HepG2 (cell line): ENCODE results near the gene ZNF416. TPM values are rescaled to one million over a fixed set of nuclear protein-coding genes. Genes with fewer than 3 reads are reported as not detected.
A peak's percentile ranks its signal among the peaks of the same experiment; 100 is the strongest.

Experiments
- EED ChIP-seq: sonication (generic); formaldehyde crosslinking; IDR thresholded peaks from 2 replicates; pipeline ENCODE4 v1.5.0; 2020; ENCODE audit warnings: mild to moderate bottlenecking, missing genetic modification reagents
- HDAC2 ChIP-seq: sonication (generic); formaldehyde crosslinking; IDR thresholded peaks from 2 replicates; pipeline ENCODE4 v1.4.0; 2020; ENCODE audit warnings: missing genetic modification reagents
- IRX3 ChIP-seq: sonication (generic); formaldehyde crosslinking; IDR thresholded peaks from 2 replicates; pipeline ENCODE4 v1.8.1; 2023; ENCODE audit warnings: mild to moderate bottlenecking, low read depth, missing genetic modification reagents, borderline replicate concordance
- NBN ChIP-seq: fragments of 450-650 bp; conservative IDR thresholded peaks from 2 replicates; pipeline ENCODE4 v1.6.1; 2017
- PRMT3 ChIP-seq: sonication (generic); formaldehyde crosslinking; IDR thresholded peaks from 2 replicates; pipeline ENCODE4 v1.8.1; 2022; ENCODE audit warnings: low read depth, mild to moderate bottlenecking, moderate library complexity, missing genetic modification reagents, borderline replicate concordance
- RFX1 ChIP-seq: fragments of 450-650 bp; IDR thresholded peaks from 2 replicates; pipeline ENCODE4 v1.6.1; 2017
- RXRA ChIP-seq: sonication (generic); formaldehyde crosslinking; IDR thresholded peaks from 2 replicates; pipeline ENCODE4 v1.5.1; 2020; ENCODE audit warnings: missing genetic modification reagents
- ZNF670 ChIP-seq: sonication (generic); formaldehyde crosslinking; IDR thresholded peaks from 2 replicates; pipeline ENCODE4 v1.8.0; 2022; ENCODE audit warnings: mild to moderate bottlenecking, missing genetic modification reagents, borderline replicate concordance
- ZNF790 ChIP-seq: sonication (generic); formaldehyde crosslinking; IDR thresholded peaks from 2 replicates; pipeline ENCODE4 v1.8.0; 2022; ENCODE audit warnings: missing genetic modification reagents, mild to moderate bottlenecking, borderline replicate concordance
- polyA plus RNA-seq, 8 experiments: library from polyadenylated mRNA; depleted of rRNA in 3 of 8; stranded (reverse) in 7 of 8; unstranded in 1 of 8; fragments of >200 nt; fragmentation: Illumina TruSeq in 4 of 8; extraction: Trizol in 4 of 8; gene quantifications; 2 replicates each; pipeline versions ENCODE4 v1.2.1 to v1.2.3, GENCODE V29; 2011 to 2016; ENCODE audit warnings: low read depth in 4 of 8, missing spikeins in 1 of 8, mixed read lengths in 1 of 8; ENCODE audit not compliant: insufficient read depth in 1 of 8
- total RNA-seq, 5 experiments: library from RNA; depleted of rRNA; stranded (reverse); fragments of >200 nt; fragmentation: Illumina TruSeq; extraction: Trizol; gene quantifications; 2 replicates each; pipeline ENCODE4 v1.2.3, GENCODE V29; 2016; ENCODE audit warnings: low read depth in 1 of 5
- TF ChIP-seq, protein P1 (sequence below): sonication (generic); formaldehyde crosslinking; IDR thresholded peaks from 2 replicates; pipeline ENCODE4 v1.4.0; 2020; ENCODE audit warnings: mild to moderate bottlenecking, missing genetic modification reagents
- TF ChIP-seq, protein P2 (sequence below): sonication (generic); formaldehyde crosslinking; IDR thresholded peaks from 2 replicates; pipeline ENCODE4 v1.8.0; 2022; ENCODE audit warnings: mild to moderate bottlenecking, missing genetic modification reagents
- TF ChIP-seq, protein P3 (sequence below): sonication (generic); formaldehyde crosslinking; IDR thresholded peaks from 2 replicates; pipeline ENCODE4 v1.5.0; 2020; ENCODE audit warnings: mild to moderate bottlenecking, missing genetic modification reagents, moderate library complexity
- TF ChIP-seq, protein P4 (sequence below): sonication (generic); formaldehyde crosslinking; IDR thresholded peaks from 2 replicates; pipeline ENCODE4 v1.5.1; 2020; ENCODE audit warnings: missing genetic modification reagents, mild to moderate bottlenecking, borderline replicate concordance
- TF ChIP-seq, protein P5 (sequence below): IDR thresholded peaks from 2 replicates; pipeline ENCODE4 v1.6.1; 2016; ENCODE audit warnings: missing biosample characterization, missing genetic modification reagents, low read depth

Gene ZNF416
- total and polyA plus RNA-seq, 2 of the 13 experiments (the other 11 are each of a cell fraction or from before 2014, with no cell fraction given): 1.5 to 5.3 TPM

DNA sequence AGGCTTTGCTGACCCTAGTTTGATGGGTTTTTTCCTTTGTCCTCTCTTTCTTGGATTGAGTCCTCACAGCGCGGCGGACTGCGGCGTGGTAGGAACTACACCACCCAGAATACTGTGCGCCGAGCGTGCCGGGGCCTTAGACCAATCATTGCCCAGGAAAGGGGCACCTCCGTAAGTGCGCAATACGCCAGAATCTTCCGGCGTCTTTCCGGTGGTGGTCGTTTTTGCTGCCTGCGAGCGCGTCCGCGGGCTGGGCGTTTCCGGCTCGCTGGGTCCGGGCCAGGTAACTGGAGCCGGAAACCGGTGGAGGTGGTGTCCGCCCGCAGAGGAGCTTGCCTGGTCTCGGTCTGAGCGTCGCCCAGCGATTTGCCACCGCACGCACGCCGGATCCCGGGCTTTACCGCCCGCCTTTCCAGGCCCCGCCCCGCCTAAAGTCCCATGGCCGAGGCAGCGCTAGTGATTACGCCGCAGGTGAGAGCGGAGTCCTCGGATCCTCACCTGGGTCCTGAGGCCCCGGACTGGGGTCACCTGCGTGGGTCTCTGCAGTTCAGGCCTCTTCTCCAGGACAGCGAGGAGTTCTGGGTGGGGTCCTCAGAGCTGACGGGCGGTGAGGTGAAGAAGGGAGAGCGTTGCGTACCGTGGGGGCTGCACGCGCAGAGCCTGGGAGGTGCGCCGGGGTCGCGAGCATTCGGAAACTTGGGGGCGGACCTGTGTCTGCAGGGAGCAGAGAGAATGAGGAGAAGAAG lies 51.4 kb downstream of the ZNF416 start, which contains the start of gene ZNF549 (continued):
- TF ChIP-seq, protein P1, sequence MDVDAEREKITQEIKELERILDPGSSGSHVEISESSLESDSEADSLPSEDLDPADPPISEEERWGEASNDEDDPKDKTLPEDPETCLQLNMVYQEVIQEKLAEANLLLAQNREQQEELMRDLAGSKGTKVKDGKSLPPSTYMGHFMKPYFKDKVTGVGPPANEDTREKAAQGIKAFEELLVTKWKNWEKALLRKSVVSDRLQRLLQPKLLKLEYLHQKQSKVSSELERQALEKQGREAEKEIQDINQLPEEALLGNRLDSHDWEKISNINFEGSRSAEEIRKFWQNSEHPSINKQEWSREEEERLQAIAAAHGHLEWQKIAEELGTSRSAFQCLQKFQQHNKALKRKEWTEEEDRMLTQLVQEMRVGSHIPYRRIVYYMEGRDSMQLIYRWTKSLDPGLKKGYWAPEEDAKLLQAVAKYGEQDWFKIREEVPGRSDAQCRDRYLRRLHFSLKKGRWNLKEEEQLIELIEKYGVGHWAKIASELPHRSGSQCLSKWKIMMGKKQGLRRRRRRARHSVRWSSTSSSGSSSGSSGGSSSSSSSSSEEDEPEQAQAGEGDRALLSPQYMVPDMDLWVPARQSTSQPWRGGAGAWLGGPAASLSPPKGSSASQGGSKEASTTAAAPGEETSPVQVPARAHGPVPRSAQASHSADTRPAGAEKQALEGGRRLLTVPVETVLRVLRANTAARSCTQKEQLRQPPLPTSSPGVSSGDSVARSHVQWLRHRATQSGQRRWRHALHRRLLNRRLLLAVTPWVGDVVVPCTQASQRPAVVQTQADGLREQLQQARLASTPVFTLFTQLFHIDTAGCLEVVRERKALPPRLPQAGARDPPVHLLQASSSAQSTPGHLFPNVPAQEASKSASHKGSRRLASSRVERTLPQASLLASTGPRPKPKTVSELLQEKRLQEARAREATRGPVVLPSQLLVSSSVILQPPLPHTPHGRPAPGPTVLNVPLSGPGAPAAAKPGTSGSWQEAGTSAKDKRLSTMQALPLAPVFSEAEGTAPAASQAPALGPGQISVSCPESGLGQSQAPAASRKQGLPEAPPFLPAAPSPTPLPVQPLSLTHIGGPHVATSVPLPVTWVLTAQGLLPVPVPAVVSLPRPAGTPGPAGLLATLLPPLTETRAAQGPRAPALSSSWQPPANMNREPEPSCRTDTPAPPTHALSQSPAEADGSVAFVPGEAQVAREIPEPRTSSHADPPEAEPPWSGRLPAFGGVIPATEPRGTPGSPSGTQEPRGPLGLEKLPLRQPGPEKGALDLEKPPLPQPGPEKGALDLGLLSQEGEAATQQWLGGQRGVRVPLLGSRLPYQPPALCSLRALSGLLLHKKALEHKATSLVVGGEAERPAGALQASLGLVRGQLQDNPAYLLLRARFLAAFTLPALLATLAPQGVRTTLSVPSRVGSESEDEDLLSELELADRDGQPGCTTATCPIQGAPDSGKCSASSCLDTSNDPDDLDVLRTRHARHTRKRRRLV: no peak; the same call in 1 of the 2 replicates
- no peak for TF ChIP-seq ZNF670 (CRISPR knock-in tag)
- TF ChIP-seq, protein P2, sequence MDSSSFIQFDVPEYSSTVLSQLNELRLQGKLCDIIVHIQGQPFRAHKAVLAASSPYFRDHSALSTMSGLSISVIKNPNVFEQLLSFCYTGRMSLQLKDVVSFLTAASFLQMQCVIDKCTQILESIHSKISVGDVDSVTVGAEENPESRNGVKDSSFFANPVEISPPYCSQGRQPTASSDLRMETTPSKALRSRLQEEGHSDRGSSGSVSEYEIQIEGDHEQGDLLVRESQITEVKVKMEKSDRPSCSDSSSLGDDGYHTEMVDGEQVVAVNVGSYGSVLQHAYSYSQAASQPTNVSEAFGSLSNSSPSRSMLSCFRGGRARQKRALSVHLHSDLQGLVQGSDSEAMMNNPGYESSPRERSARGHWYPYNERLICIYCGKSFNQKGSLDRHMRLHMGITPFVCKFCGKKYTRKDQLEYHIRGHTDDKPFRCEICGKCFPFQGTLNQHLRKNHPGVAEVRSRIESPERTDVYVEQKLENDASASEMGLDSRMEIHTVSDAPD: peak; percentile 46; the same call in 1 of the 2 replicates
- TF ChIP-seq, protein P3, sequence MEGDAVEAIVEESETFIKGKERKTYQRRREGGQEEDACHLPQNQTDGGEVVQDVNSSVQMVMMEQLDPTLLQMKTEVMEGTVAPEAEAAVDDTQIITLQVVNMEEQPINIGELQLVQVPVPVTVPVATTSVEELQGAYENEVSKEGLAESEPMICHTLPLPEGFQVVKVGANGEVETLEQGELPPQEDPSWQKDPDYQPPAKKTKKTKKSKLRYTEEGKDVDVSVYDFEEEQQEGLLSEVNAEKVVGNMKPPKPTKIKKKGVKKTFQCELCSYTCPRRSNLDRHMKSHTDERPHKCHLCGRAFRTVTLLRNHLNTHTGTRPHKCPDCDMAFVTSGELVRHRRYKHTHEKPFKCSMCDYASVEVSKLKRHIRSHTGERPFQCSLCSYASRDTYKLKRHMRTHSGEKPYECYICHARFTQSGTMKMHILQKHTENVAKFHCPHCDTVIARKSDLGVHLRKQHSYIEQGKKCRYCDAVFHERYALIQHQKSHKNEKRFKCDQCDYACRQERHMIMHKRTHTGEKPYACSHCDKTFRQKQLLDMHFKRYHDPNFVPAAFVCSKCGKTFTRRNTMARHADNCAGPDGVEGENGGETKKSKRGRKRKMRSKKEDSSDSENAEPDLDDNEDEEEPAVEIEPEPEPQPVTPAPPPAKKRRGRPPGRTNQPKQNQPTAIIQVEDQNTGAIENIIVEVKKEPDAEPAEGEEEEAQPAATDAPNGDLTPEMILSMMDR: 0 out of 2 replicates have a peak, but pooled peaks have one; percentile 17
- no peak for TF ChIP-seq PRMT3
- TF ChIP-seq, protein P4, sequence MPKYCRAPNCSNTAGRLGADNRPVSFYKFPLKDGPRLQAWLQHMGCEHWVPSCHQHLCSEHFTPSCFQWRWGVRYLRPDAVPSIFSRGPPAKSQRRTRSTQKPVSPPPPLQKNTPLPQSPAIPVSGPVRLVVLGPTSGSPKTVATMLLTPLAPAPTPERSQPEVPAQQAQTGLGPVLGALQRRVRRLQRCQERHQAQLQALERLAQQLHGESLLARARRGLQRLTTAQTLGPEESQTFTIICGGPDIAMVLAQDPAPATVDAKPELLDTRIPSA (CRISPR knock-in tag): no peak
- peak; percentile 78 for TF ChIP-seq EED (CRISPR knock-in tag)
- no peak for TF ChIP-seq NBN
- peak; percentile 60; the same call in 1 of the 2 replicates for TF ChIP-seq RXRA (CRISPR knock-in tag)
- peak; percentile 53; the same call in 1 of the 2 replicates for TF ChIP-seq ZNF790 (CRISPR knock-in tag)
- TF ChIP-seq, protein P5, sequence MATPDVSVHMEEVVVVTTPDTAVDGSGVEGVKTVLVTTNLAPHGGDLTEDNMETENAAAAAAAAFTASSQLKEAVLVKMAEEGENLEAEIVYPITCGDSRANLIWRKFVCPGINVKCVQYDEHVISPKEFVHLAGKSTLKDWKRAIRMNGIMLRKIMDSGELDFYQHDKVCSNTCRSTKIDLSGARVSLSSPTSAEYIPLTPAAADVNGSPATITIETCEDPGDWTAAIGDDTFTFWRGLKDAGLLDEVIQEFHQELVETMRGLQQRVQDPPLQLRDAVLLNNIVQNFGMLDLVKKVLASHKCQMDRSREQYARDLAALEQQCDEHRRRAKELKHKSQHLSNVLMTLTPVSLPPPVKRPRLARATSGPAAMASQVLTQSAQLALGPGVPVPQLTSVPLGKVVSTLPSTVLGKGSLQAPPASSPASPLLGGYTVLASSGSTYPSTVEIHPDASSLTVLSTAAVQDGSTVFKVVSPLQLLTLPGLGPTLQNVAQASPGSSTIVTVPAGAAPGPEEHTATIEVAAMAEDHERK (CRISPR knock-in tag): peak; percentile 95
- no peak for TF ChIP-seq RFX1
- TF ChIP-seq IRX3: no peak
- peak; percentile 67; the same call in 1 of the 2 replicates for TF ChIP-seq HDAC2 (CRISPR knock-in tag)
